PC-3 (cell line): ENCODE results near the gene UGGT1. TPM values are rescaled to one million over a fixed set of nuclear protein-coding genes. Genes with fewer than 3 reads are reported as not detected.

Experiments
- ATAC-seq: fragments of 200-7000 bp; cut with Tn5 transposase; 2 replicates; pipeline ENCODE4 v1.9.1; 2020; ENCODE audit warnings: mild to moderate bottlenecking, moderate library complexity
- BruUV-seq: library from RNA; stranded (reverse); fragments of 400-500 nt; replicated peaks from 2 replicates; lab custom pipeline; 2021; lab: Mats Ljungman, UMichigan
- CTCF ChIA-PET: fragments of 300-600 bp; sonication (Branson Sonifier 250); formaldehyde crosslinking; loops from one replicate; lab custom pipeline; 2022; ENCODE audit warnings: antibody characterized with exemption; lab: Charles Lee
- POLR2A ChIA-PET: fragments of 300-600 bp; sonication (Branson Sonifier 250); formaldehyde crosslinking; loops from one replicate; lab custom pipeline; 2022; ENCODE audit warnings: antibody characterized with exemption; ENCODE audit not compliant: unreplicated experiment; lab: Charles Lee
- DNase-seq: peaks from one replicate; pipeline ENCODE4 v3.0.0-alpha.2; 2015
- H2AFZ ChIP-seq: fragments of 300-600 bp; sonication (generic); 2 replicates; pipeline ENCODE4 v1.6.0; 2016; ENCODE audit warnings: antibody characterized with exemption, low read length
- H3F3A ChIP-seq: fragments of 300-600 bp; sonication (generic); one replicate; pipeline ENCODE4 v1.6.0; 2017; ENCODE audit warnings: antibody characterized with exemption, low read length, control low read depth, mild to moderate bottlenecking; ENCODE audit not compliant: unreplicated experiment
- H3K27ac ChIP-seq: fragments of 300-600 bp; sonication (generic); 2 replicates; pipeline ENCODE4 v1.5.1; 2016; ENCODE audit warnings: mild to moderate bottlenecking, low read length
- H3K27me3 ChIP-seq: fragments of 300-600 bp; sonication (generic); 2 replicates; pipeline ENCODE4 v1.6.1; 2016; ENCODE audit warnings: low read length, mixed read lengths
- H3K36me3 ChIP-seq: fragments of 300-600 bp; sonication (generic); 2 replicates; pipeline ENCODE4 v1.6.1; 2016; ENCODE audit warnings: low read depth, mixed run types, low read length, mixed read lengths
- H3K4me1 ChIP-seq: fragments of 300-600 bp; sonication (generic); 2 replicates; pipeline ENCODE4 v1.5.1; 2016; ENCODE audit warnings: low read length; ENCODE audit not compliant: insufficient read depth
- H3K4me2 ChIP-seq: fragments of 300-600 bp; sonication (generic); 2 replicates; pipeline ENCODE4 v1.6.0; 2016; ENCODE audit warnings: low read length
- H3K4me3 ChIP-seq: fragments of 300-600 bp; sonication (generic); 2 replicates; pipeline ENCODE4 v1.5.1; 2016; ENCODE audit warnings: mild to moderate bottlenecking, low read length, mixed read lengths
- H3K79me2 ChIP-seq: fragments of 300-600 bp; sonication (generic); 2 replicates; pipeline ENCODE4 v1.6.1; 2017; ENCODE audit warnings: low read length, mixed read lengths
- H3K9ac ChIP-seq: fragments of 300-600 bp; sonication (generic); 2 replicates; pipeline ENCODE4 v1.6.0; 2016; ENCODE audit warnings: mild to moderate bottlenecking, low read length
- H3K9me2 ChIP-seq: fragments of 300-600 bp; sonication (generic); replicated peaks from 2 replicates; pipeline ENCODE4 v1.6.1; 2016; ENCODE audit warnings: mixed run types, low read length, mixed read lengths
- H3K9me3 ChIP-seq: fragments of 300-600 bp; sonication (generic); 2 replicates; pipeline ENCODE4 v1.6.1; 2016; ENCODE audit warnings: low read length, mixed read lengths
- H4K20me1 ChIP-seq: fragments of 300-600 bp; sonication (generic); 2 replicates; pipeline ENCODE4 v1.6.1; 2016; ENCODE audit warnings: low read length, mixed read lengths
- CTCF ChIP-seq: fragments of 300-600 bp; sonication (generic); conservative IDR thresholded peaks from 2 replicates; pipeline ENCODE4 v1.5.1; 2017; ENCODE audit warnings: antibody characterized with exemption, low read depth, mild to moderate bottlenecking, low read length
- EZH2 ChIP-seq: fragments of 300-600 bp; sonication (generic); IDR thresholded peaks from one replicate; pipeline ENCODE4 v1.6.1; 2017; ENCODE audit warnings: antibody characterized with exemption, mild to moderate bottlenecking, low read length; ENCODE audit not compliant: unreplicated experiment
- EZH2phosphoT487 ChIP-seq: fragments of 300-600 bp; sonication (generic); IDR thresholded peaks from 2 replicates; pipeline ENCODE4 v1.6.1; 2018; ENCODE audit warnings: mild to moderate bottlenecking, antibody characterized with exemption, low read length, borderline replicate concordance
- intact Hi-C: fragments of 100-400 bp; cut with micrococcal nuclease; formaldehyde crosslinking; loops from 2 replicates; pipeline ENCODE4 v1.9.0; 2023
- total RNA-seq: library from RNA; depleted of rRNA; stranded (reverse); fragments of >200 nt; gene quantifications from 2 replicates; pipeline ENCODE4 v1.2.3, GENCODE V29; 2014; rRNA removed

UGGT1 gene
- total RNA-seq, 1 experiment from 2014 or later: 59.9 TPM

DNA sequence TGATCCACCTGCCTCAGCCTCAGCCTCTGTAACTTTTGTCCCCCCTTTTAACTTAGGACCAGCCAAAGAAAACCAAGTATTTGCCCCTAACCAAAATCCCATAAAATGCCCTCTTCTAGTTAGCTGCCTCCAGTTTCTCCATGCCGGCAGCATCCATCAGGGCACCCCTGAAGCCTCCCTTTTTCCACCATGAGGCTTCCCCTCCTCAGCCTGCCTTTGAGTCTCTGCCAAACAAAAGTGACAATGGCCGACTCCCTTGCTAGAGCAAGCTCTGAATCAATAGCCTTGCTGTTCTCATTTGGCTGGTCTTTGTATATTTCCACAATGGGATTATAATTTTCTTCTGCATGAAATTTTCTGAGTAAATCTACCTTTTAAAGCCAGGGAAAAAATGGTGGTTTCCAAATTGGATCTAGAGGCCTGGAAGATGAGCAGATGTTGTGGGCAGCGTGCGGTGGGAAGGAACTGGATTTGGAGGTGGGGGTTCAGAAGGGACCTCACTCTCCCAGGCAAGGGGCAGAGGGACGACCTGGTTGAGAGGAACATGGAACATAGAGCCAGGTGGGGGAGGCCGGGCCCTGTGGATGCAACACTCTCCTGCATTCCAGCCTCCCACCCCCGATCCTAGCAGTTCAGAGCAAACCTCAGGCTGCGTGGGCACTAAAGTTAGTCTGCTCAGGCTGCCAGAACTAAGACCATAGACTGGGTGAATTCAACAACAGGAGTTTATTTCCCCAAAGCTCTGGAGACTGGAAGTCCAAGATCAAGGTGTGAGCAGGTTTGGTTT, 147.1 kb downstream of the UGGT1 start:
- no peak overlapping the region for H3K9ac ChIP-seq
- no peak for DNase-seq
- no peaks in the 10 kb centered on the region for H3K9me3 ChIP-seq
- no peak overlapping the region for H3K4me2 ChIP-seq
- TF ChIP-seq EZH2 (no peak), EZH2phosphoT487 (no peak), CTCF (no peak)
- no peaks in the 10 kb centered on the region for H3K79me2 ChIP-seq
- no peak overlapping the region for H2AFZ ChIP-seq
- H3F3A ChIP-seq: no peaks in the 10 kb centered on the region
- 0 out of 2 replicates have a peak, but pooled peaks cover 6% of the 10 kb centered on the region for H3K27me3 ChIP-seq
- no peaks in the 10 kb centered on the region for H3K36me3 ChIP-seq
- H3K9me2 ChIP-seq: no peaks in the 10 kb centered on the region
- intact Hi-C loops: loop anchor here (10.0 kb wide), 1 partner anchor 67 kb away; no protein-coding TSS in a partner anchor
- CTCF ChIA-PET: no interaction called here
- no peak overlapping the region for H3K4me3 ChIP-seq
- no TSS peak for BruUV-seq
- peaks cover 13% of the 10 kb centered on the region for H3K4me1 ChIP-seq
- ATAC-seq: no peak
- no peaks in the 10 kb centered on the region for H4K20me1 ChIP-seq
- POLR2A ChIA-PET: no interaction called here
- H3K27ac ChIP-seq: no peak overlapping the region

DNA sequence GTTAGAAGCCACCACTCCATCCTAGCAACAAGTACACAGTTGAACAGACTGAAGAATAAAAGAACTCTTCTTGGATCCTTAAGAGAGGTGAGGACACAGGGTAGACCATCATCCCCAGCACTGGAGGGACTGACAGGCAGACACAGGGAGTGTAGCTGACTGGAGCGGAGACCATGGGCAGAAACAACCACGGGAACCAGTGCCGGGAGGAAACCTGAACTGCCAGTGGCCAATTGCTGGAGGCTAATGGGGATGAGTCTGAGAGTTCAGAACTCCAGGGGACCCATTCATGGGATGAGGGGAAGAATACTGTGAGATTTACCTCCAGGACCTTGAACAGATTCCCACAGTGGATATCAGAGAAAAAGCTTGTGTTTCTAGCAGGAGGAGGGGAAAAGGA, 150.9 kb downstream of the UGGT1 start:
- Histone ChIP-seq H4K20me1 (no peaks in the 10 kb centered on the region), H3K79me2 (no peaks in the 10 kb centered on the region), H3F3A (no peaks in the 10 kb centered on the region), H3K4me3 (no peak overlapping the region), H3K27ac (no peak overlapping the region), H3K9me3 (no peaks in the 10 kb centered on the region), H2AFZ (no peak overlapping the region), H3K9ac (no peak overlapping the region), H3K4me2 (no peak overlapping the region), H3K4me1 (peaks cover 5% of the 10 kb centered on the region), H3K36me3 (no peaks in the 10 kb centered on the region), H3K27me3 (0 out of 2 replicates have a peak, but pooled peaks cover 6% of the 10 kb centered on the region), H3K9me2 (no peaks in the 10 kb centered on the region)
- intact Hi-C loops: no loop called here
- TF ChIP-seq EZH2 (no peak), EZH2phosphoT487 (no peak), CTCF (no peak)
- CTCF ChIA-PET: no interaction called here
- BruUV-seq: no TSS peak
- POLR2A ChIA-PET: no interaction called here
- DNase-seq (no peak), ATAC-seq (no peak)

Other genes starting within 250 kb of the UGGT1 start
- gene POLR2D, start 233.0 kb upstream of the UGGT1 start, total RNA-seq: 23.6 and 25.3 TPM in 2 replicates
- 10.9 and 14.6 TPM in 2 replicates for gene AMMECR1L, start 205.2 kb upstream of the UGGT1 start, total RNA-seq
- gene SAP130, start 63.1 kb upstream of the UGGT1 start, total RNA-seq: 11.1 and 13.0 TPM in 2 replicates
- 21.5 and 25.6 TPM in 2 replicates for gene HS6ST1, start 227.7 kb downstream of the UGGT1 start, total RNA-seq